Measurements from ENCODE around the gene GKN1. TPM values are rescaled to one million over a fixed set of nuclear protein-coding genes. Genes with fewer than 3 reads are reported as not detected.

Gene GKN1
- total RNA-seq, 1 donor, result under 0.01 TPM

GRCh38 chr2:69023236-69023635 is 48.8 kb downstream of the GKN1 start:
- no peak for DNase-seq (ENCODE audit: low read depth)
- no peak for TF ChIP-seq CTCF (IDR thresholded peaks at IDR 0.05; ENCODE audit: insufficient read depth, low read depth, low read length)
- H3K4me3 ChIP-seq (ENCODE audit: low read depth, low read length), result no peak overlapping the region

- peak; percentile 66 for TF ChIP-seq CTCF (IDR thresholded peaks at IDR 0.05; ENCODE audit: insufficient read depth, low read depth, low read length)
- peak; percentile 71 for DNase-seq (ENCODE audit: low read depth)
- H3K4me3 ChIP-seq (ENCODE audit: low read depth, low read length), result no peak overlapping the region
Observed at GRCh38 chr2:69026026-69026425, 51.6 kb downstream of the GKN1 start.

- TF ChIP-seq CTCF (IDR thresholded peaks at IDR 0.05; ENCODE audit: insufficient read depth, low read depth, low read length), result no peak
- no peak overlapping the region for H3K4me3 ChIP-seq (ENCODE audit: low read depth, low read length)
- peak; percentile 80 for DNase-seq (ENCODE audit: low read depth)
Observed at GRCh38 chr2:69026691-69027459, 52.4 kb downstream of the GKN1 start.

Other genes starting within 250 kb of the GKN1 start
- gene ARHGAP25, start 239.8 kb upstream of the GKN1 start, total RNA-seq, result 3.0 and 3.5 TPM in 2 replicates
- gene BMP10, start 103.2 kb upstream of the GKN1 start, total RNA-seq, result not detected in 2 replicates
- gene GKN2, start 21.7 kb upstream of the GKN1 start, total RNA-seq, result not detected in 2 replicates
- 188 and 206 TPM in 2 replicates for gene ANTXR1, start 38.5 kb downstream of the GKN1 start, total RNA-seq

Data from fibroblast of villous mesenchyme (primary cell).